H1 (cell line): ENCODE results near the gene UMAD1. TPM values are rescaled to one million over a fixed set of nuclear protein-coding genes. Genes with fewer than 3 reads are reported as not detected.

Source experiments
- CBX8 ChIP-seq: fragments of 300-800, 300-1000 bp; sonication (generic); IDR thresholded peaks from 2 replicates; pipeline ENCODE4 v1.7.1; 2016; ENCODE audit warnings: low read depth, low read length, borderline replicate concordance
- CHD2 ChIP-seq: IDR thresholded peaks from 2 replicates; pipeline ENCODE4 v1.6.1; 2012; ENCODE audit warnings: low read length, improper control_type of control experiment
- E2F6 ChIP-seq: IDR thresholded peaks from 2 replicates; pipeline ENCODE4 v1.6.1; 2012; ENCODE audit warnings: inconsistent platforms
- EGR1 ChIP-seq: IDR thresholded peaks from 2 replicates; pipeline ENCODE4 v1.6.1; 2011; ENCODE audit warnings: low read depth, low read length, borderline replicate concordance
- EP300 ChIP-seq, 2 experiments: IDR thresholded peaks; 1 replicate in 1 of 2; 2 replicates in 1 of 2; pipeline ENCODE4 v1.6.1; 2011 to 2012; ENCODE audit warnings: low read depth in 2 of 2, low read length in 2 of 2, mild to moderate bottlenecking in 2 of 2, borderline replicate concordance in 1 of 2, inconsistent platforms in 1 of 2, moderate library complexity in 1 of 2
- FOSL1 ChIP-seq: IDR thresholded peaks from 2 replicates; pipeline ENCODE4 v1.6.1; 2011; ENCODE audit warnings: mild to moderate bottlenecking, low read depth, low read length, moderate library complexity; ENCODE audit not compliant: insufficient read depth
- JUN ChIP-seq: IDR thresholded peaks from 2 replicates; pipeline ENCODE4 v1.6.1; 2011; ENCODE audit warnings: low read depth, mild to moderate bottlenecking, improper control_type of control experiment, low read length
- JUND ChIP-seq: IDR thresholded peaks from 2 replicates; pipeline ENCODE4 v1.6.1; 2011; ENCODE audit warnings: mild to moderate bottlenecking, improper control_type of control experiment, low read length
- NANOG ChIP-seq: IDR thresholded peaks from 2 replicates; pipeline ENCODE4 v1.6.1; 2011; ENCODE audit warnings: low read length, low read depth, mild to moderate bottlenecking, inconsistent platforms; ENCODE audit not compliant: insufficient read depth, poor library complexity, severe bottlenecking
- SP1 ChIP-seq: IDR thresholded peaks from 2 replicates; pipeline ENCODE4 v1.6.1; 2011; ENCODE audit warnings: low read depth, low read length
- ZNF274 ChIP-seq: IDR thresholded peaks from 2 replicates; pipeline ENCODE4 v1.7.0; 2012; ENCODE audit warnings: low read length, borderline replicate concordance; ENCODE audit errors: extremely low read depth
- polyA plus RNA-seq, 7 experiments: library from polyadenylated mRNA; depleted of rRNA in 3 of 7; stranded (reverse) in 5 of 7; unstranded in 2 of 7; fragments of >200 nt in 5 of 7; fragments of 200-250 nt in 2 of 7; gene quantifications; 1 replicate in 5 of 7; 2 replicates in 1 of 7; 4 replicates in 1 of 7; pipeline versions ENCODE4 v1.2.1 to v1.2.3, GENCODE V29; 2011 to 2013; ENCODE audit warnings: missing spikeins in 2 of 7, mixed read lengths in 2 of 7
- total RNA-seq: library from RNA; stranded (reverse); fragmentation: NEBNext Ultra II Directional; extraction: Animal tissue kit (Norgen Biotek cat#: 25700); gene quantifications from 2 replicates; pipeline ENCODE4 v1.2.1, GENCODE V29; 2021

Gene UMAD1
- total and polyA plus RNA-seq, 2 of the 8 experiments (the other 6 are each of a cell fraction or from before 2014, with no cell fraction given): 10.4 to 12.3 TPM

GRCh38 chr7:7738177-7738576 lies 97.6 kb downstream of the UMAD1 start (continued):
- TF ChIP-seq E2F6 (no peak), JUND (no peak), EP300 (IDR thresholded peaks at IDR 0.05; ENCODE audit: borderline replicate concordance in 1 of 2, low read depth in 2 of 2, low read length in 2 of 2) (no peak), FOSL1 (no peak), JUN (no peak), EGR1 (no peak), ZNF274 (no peak), CHD2 (no peak), CBX8 (no peak), NANOG (no peak), SP1 (no peak)
